ENCODE measurements around the gene EVX2. TPM values are rescaled to one million over a fixed set of nuclear protein-coding genes. Genes with fewer than 3 reads are reported as not detected.

EVX2 gene
- total and polyA plus RNA-seq, 8 donors, result not detected

DNA sequence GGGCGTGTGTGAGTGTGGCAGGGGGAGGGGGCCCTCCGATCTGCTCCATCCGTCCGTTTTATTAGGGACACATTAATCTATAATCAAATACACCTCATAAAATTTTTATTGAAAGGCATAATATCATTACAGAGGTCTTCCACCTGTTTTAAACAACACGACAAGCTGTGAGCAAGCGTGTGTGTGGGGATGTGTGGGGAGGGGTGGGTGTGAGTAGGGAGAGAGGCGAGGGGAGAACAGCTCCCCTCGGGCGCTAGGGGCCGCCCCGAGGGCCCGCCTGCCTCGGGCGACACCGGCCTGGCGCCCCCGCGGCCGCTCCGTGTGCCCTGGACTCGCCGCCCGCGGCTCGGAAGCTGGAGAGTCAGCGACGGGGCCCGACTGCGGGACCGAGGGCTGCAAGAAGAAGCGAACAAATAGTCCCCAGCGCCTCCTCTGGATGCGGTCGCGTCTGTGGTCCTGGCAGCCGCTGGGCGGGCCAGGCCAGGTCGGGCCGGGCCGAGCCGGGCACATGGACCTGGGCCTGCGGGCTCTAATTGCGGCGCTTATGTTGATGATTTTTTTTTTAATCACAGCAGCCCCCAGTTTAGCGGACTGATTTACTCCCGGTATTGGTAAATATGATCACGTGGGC is 38.4 kb upstream of the EVX2 start:
- Histone ChIP-seq H3K9me3 (peaks cover 0 to 23% (median 1%) of the 10 kb centered on the region in 4 donors), H3K4me1 (peaks cover 11 to 28% (median 20%) of the 10 kb centered on the region in 4 donors), H3K4me3 (peak overlapping the region; percentile 38 to 47 (median 40)), H3K36me3 (no peaks in the 10 kb centered on the region), H3K27me3 (peaks cover 57 to 100% (median 95%) of the 10 kb centered on the region in 3 donors), H3K27ac (peak overlapping the region in 1 of 5 donors; percentile 66)
- TF ChIP-seq EP300 (IDR thresholded peaks at IDR 0.05), result no peak
- TF ChIP-seq POLR2A (IDR thresholded peaks at IDR 0.05), result no peak
- TF ChIP-seq POLR2AphosphoS5 (IDR thresholded peaks at IDR 0.05), result no peak
- TF ChIP-seq, protein P1, sequence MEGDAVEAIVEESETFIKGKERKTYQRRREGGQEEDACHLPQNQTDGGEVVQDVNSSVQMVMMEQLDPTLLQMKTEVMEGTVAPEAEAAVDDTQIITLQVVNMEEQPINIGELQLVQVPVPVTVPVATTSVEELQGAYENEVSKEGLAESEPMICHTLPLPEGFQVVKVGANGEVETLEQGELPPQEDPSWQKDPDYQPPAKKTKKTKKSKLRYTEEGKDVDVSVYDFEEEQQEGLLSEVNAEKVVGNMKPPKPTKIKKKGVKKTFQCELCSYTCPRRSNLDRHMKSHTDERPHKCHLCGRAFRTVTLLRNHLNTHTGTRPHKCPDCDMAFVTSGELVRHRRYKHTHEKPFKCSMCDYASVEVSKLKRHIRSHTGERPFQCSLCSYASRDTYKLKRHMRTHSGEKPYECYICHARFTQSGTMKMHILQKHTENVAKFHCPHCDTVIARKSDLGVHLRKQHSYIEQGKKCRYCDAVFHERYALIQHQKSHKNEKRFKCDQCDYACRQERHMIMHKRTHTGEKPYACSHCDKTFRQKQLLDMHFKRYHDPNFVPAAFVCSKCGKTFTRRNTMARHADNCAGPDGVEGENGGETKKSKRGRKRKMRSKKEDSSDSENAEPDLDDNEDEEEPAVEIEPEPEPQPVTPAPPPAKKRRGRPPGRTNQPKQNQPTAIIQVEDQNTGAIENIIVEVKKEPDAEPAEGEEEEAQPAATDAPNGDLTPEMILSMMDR (IDR thresholded peaks at IDR 0.05), result no peak
- DNase-seq, result no peak
- 2 to 9% (median 7%) methylated on average over 21 to 47 of the region's 47 CpGs for WGBS, 5 donors
- intact Hi-C loops (cut with DNase I; ENCODE audit: low total_unique reads), result loop anchor here (10.0 kb wide), 1 partner anchor 533 kb away; no protein-coding TSS in a partner anchor

- Histone ChIP-seq H3K9me3 (peaks cover 0 to 23% (median 5%) of the 10 kb centered on the region in 4 donors), H3K4me1 (peaks cover 11 to 26% (median 19%) of the 10 kb centered on the region in 4 donors), H3K36me3 (no peaks in the 10 kb centered on the region), H3K4me3 (peak overlapping the region in 3 of 4 donors; percentile 39 to 47 (median 41)), H3K27me3 (peaks cover 64 to 100% (median 97%) of the 10 kb centered on the region in 3 donors), H3K27ac (no peak overlapping the region)
- DNase-seq, result no peak
- intact Hi-C loops (cut with DNase I; ENCODE audit: low total_unique reads), result loop anchor here (10.0 kb wide), 1 partner anchor 533 kb away; no protein-coding TSS in a partner anchor
- WGBS, 5 donors, result 9 to 20% (median 15%) methylated on average over 29 to 53 of the region's 53 CpGs
- TF ChIP-seq EP300 (IDR thresholded peaks at IDR 0.05) (no peak), POLR2A (IDR thresholded peaks at IDR 0.05) (no peak), POLR2AphosphoS5 (IDR thresholded peaks at IDR 0.05) (no peak)
- TF ChIP-seq, protein P1 (IDR thresholded peaks at IDR 0.05), result no peak
Measured at GRCh38 chr2:176121190-176122051, 37.7 kb upstream of the EVX2 start.

- no peak overlapping the region for H3K27ac ChIP-seq
- H3K4me3 ChIP-seq, result no peak overlapping the region
- no peak for TF ChIP-seq POLR2AphosphoS5 (IDR thresholded peaks at IDR 0.05)
- no peak for TF ChIP-seq POLR2A (IDR thresholded peaks at IDR 0.05)
- TF ChIP-seq, protein P1 (IDR thresholded peaks at IDR 0.05), result no peak
- no peak for TF ChIP-seq EP300 (IDR thresholded peaks at IDR 0.05)
- no peak for DNase-seq
- peaks cover 0 to 23% (median 6%) of the 10 kb centered on the region in 4 donors for H3K9me3 ChIP-seq
- intact Hi-C loops (cut with DNase I; ENCODE audit: low total_unique reads), result loop anchor here (10.0 kb wide), 1 partner anchor 534 kb away; no protein-coding TSS in a partner anchor
- WGBS, 5 donors, result 12 to 18% (median 17%) methylated on average over 13 of the region's 13 CpGs
- H3K4me1 ChIP-seq, result peaks cover 11 to 33% (median 20%) of the 10 kb centered on the region in 4 donors
- H3K36me3 ChIP-seq, result no peaks in the 10 kb centered on the region
- peaks cover 65 to 100% (median 97%) of the 10 kb centered on the region in 3 donors for H3K27me3 ChIP-seq
Measured at GRCh38 chr2:176120364-176121189, 36.8 kb upstream of the EVX2 start.

Measured in stomach (tissue), 9 donors.